SU-DHL-6 (cell line): Measurements from ENCODE around the gene AMMECR1.

Source experiments
- CTCF ChIP-seq: fragments of 200-600 bp; sonication (generic); IDR thresholded peaks from one replicate; pipeline ENCODE4 v1.5.1; 2017; ENCODE audit warnings: antibody characterized with exemption, mild to moderate bottlenecking, low read length, moderate library complexity; ENCODE audit not compliant: insufficient read depth, poor library complexity, severe bottlenecking
- EZH2phosphoT487 ChIP-seq: fragments of 200-600 bp; sonication (generic), shearing (Covaris generic); conservative IDR thresholded peaks from 2 replicates; pipeline ENCODE4 v1.6.1; 2018; ENCODE audit warnings: mild to moderate bottlenecking, antibody characterized with exemption, low read length, moderate library complexity, mixed read lengths

- TF ChIP-seq CTCF = no peak
- no peak for TF ChIP-seq EZH2phosphoT487
Observed at GRCh38 chrX:110294087-110294486, 23.8 kb downstream of the AMMECR1 start.
